Measurements from ENCODE around the gene HMGXB3.
"Not testable (repeated sequence)": the region's sequence is repeated elsewhere in the genome, so short reads cannot be mapped to it uniquely, and the experiment has no call there.

The HMGXB3 gene

DNA sequence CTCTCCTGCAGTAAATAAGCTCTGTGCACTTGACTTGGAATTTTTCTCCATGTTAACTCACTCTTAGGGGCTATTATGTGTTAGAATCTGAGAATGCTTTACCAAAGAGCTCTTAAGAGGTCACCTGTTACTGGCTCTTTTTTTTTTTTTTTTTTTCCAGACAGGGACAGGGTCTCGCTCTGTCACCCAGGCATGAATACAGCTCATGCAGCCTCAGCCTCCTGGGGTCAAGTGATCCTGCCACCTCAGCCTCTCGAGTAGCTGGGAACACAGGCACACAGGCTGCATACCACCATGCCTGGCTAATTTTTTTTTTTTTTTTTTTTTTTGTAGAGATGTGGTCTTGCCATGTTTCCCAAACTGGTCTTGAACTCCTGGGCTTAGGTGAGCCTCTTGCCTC is 22.1 kb downstream of the HMGXB3 start:
- no peak for DNase-seq

DNA sequence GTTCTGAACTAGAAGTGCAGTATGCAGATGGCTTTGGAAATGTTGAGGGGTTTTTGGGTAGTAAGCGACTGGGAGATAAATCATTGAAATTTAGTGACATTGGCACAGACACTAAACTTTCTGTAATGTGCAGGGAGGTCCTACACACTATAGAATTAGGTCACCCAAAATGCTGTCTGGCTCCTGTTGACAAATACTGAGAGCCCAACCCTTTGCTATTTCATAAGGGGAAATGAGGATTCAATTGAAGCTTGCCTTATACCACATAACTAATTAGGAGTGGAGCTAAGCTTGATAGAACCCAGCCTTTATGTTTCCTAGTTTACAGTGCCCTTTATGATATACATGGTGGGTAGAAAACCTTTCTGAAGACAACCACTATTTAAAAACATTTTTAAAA is 22.6 kb downstream of the HMGXB3 start:
- peak in 1 of 2 donors; percentile 22 for DNase-seq

DNA sequence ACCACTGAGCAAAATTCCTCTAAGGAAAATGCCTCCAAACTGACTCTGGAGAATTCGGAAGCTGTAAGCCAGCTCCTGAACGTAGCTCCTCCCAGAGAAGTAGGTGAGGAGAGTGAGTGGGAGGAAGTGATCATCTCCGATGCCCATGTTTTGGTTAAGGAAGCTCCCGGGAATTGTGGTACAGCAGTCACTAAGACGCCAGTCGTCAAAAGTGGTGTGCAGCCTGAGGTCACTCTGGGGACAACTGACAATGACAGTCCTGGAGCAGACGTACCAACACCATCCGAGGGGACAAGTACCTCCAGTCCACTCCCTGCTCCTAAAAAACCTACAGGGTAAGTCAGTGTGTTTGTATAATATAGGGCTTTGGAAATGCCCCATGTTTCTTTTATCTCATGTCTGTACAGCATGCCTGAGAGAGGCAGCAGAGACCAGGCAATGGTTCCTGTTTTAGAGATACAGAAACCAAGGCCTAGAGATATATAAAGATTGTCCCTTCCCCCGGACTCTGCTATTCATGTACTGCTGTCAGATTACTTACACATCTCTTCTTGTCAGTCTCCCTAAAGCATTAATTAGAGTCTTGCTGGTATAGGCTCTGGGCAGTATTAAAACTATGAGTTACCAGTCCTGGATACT is 23.9 kb downstream of the HMGXB3 start:
- DNase-seq = peak in 1 of 2 donors; percentile 7

DNA sequence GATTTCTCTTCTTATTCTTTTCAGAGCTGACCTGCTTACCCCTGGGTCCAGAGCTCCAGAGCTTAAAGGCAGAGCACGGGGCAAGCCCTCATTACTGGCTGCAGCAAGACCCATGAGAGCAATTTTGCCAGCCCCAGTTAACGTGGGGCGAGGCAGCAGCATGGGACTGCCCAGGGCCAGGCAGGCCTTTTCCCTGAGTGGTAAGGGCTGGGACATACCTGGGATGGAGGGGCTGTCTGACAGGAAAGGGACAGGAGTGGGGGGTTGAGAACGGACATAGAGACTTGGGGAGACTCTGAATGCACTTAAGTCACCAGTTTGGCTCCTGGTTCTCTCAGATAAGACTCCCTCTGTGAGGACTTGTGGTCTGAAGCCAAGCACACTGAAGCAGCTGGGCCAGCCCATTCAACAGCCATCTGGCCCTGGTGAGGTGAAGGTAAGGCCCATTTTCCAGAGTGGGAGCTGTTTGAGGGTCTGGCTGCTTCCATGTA is 26.2 kb downstream of the HMGXB3 start:
- DNase-seq = no peak

DNA sequence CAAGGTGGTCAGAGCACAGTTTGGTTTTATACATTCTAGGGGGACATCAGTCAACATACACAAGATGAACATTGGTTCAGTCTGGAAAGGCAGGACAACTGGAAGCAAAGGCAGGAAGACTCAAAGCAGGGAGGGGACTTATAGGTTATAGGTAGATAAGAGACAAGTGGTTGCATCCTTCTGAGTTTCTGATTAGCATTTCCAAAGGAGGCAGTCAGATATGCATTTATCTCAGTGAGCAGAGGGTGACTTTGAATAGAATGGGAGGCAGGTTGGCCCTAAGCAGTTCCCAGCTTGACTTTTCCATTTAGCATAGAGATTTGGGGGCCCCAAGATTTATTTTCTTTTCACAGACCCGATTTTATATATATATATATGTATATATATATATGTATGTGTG is 27.5 kb downstream of the HMGXB3 start:
- not testable (repeated sequence) for DNase-seq

DNA sequence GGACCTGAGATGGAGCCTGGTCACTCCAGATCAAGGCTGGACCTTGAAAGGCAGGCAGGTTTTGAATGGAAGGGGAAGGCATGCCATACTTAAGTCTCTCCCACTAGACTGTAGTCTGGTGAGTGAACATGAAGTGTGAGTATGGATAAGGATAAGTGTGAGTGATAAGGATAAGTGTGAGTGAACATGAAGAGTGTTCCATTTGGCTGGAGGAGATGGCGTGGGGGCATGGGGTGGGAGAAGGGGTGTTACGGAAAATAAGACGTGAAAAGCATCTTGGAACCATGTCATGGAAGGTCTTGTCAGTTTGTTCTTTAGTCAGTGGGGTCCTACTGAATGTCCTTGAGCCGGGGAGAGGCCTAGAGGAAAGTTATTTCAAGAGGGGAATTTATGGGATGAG is 32.8 kb downstream of the HMGXB3 start:
- DNase-seq = no peak

DNA sequence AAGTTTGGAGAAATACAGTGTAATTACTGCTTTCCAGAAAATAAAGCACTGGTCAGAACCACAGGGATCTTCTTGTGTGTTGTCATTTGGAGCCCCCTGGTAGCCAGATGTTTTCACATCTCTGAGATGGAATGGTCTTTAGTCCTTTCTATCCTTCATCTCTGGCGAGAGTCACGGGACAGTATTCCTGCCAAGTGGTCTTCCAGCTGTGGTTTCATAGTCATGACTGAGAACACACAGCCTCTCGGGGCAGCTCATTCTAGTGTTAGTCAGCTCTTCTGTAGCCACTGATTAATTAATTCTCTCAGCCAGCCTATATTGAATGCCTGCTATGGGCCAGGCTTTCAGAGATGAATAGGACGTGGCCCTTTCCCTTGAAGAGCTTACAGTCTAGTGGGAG is 34.1 kb downstream of the HMGXB3 start:
- no peak for DNase-seq

DNA sequence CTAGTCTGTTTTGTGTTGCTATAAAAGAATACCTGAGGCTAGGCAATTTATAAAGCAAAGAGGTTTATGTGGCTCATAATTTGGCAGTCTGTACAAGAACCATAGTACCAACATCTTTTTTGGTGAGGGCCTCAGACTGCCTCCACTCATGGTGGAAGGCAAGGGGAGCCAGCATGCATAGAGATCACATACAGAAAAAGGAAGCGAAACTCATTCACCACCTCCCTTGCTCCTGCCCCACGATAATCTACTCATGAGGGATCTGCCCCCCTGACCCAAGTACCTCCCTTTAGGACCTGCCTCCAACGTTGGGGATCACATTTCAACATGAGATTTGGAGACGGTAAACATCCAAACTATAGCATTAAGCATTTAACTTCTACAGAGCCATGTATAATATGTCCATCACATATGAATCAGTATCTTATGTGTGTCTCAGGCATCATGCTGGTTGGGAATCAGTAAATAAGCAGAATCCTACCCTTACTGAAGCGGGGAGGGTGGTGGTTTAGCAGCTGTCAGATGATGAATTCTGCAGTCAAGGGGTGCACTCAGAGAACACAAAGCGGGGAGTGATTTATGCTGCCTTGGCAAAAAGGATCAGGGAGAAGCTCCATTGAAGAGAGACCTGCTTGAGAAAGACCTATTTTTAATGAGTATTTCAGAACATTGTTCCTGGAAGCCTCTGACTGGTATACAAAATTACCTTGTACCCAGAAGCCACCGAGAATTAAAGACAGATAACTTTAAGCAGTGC is 34.8 kb downstream of the HMGXB3 start:
- peak in 1 of 2 donors; percentile 33 for DNase-seq

DNA sequence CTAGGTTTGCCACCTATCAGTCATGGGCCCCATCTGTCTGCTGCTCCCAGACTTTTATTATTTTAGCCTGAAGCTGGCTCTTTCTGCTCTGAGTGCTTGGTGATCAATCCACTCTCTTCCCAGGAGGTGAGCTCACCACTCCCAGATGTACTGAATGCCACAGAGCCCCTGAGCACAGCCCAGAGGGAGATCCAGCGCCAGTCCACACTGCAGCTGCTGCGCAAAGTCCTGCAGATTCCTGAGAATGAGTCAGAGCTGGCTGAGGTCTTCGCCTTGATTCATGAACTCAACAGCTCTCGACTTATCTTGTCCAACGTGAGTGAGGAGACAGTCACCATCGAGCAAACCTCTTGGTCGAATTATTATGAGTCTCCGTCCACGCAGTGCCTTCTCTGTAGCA is 36.0 kb downstream of the HMGXB3 start:
- DNase-seq = no peak

DNA sequence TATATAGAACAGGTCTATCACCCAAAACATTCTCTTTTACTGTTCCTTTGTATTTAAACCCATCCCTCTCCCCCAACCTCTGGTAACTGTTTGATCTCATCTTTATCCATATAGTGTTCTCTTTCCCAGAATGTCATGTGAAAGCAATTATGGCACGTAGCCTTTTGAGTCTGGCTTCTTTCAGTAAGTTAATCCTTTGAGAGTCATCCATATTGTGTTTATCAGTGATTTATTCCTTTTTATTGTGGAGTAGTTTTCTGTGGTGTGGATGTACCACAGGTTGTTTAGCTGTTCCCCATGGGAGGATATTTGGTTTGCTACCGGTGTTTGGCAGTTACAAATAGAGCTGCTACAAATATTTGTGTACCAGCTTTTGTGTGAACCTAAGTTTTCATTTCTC is 38.0 kb downstream of the HMGXB3 start:
- no peak for DNase-seq

DNA sequence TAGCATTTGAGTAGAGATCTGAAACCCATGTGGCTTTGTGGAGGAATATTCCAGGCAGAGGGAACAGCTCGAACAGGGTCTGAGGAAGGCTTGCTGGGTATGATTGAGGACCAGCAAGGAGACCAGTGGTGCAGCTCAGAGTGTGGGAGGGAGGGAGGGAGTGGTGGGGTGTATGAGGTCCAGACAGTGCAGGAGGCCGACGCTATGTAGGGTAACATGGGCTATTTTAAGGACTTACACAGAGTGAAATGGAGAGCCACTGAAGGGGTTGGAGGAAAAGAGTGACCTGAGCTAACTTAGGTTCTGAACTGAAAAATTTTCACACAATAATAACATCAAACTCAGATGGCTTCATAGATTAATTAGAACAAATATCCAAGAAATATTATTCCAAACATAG is 41.9 kb downstream of the HMGXB3 start:
- no peak for DNase-seq

DNA sequence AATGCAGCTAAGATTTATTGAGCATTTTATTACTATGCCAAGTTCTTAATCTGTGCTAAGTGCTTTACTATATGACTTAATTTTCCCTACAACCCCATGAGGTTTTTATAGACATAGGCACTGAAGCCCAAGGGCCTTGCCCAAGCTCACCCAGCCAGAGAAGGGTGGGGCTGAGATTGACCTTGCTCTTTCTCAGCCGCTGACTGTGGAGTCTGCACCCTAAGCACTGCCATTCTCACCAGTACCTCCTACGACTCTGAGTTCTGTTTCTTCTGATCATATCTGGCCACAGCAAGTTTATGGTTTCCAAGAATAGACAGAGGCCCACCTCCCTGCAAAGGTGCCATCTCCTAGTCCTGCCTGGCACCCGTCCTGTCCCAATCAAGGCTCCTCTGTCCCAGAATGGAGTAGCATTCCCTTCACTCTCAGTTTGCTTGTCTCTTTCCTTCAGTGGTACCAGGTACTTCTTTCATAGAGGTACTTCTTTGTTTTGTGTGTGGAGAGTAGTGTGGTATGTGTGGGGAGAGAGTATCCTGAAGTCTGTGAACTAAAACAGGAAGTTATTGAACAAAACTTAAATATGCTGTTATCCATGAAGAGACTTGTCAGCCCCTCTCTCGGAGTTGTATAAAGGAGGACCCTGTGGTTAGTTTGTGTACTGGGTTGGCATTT is 43.3 kb downstream of the HMGXB3 start:
- no peak for DNase-seq

DNA sequence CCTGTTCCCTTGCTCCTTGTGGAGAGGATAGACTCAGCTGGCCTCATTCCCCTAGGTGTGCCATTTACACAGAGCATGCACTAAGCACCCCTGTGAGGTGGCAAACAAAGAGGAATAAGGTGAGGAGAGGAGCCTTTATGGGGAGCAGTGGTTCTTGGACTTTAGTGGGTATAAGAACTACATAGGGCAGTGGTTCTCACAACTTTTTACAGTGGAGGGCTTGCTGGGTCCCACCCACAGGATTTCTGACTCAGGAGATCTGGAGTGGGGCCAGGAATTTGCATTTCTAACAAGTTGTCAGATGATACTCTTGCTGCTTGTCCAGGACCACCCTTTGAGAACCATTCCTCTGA is 43.8 kb downstream of the HMGXB3 start:
- no peak for DNase-seq

DNA sequence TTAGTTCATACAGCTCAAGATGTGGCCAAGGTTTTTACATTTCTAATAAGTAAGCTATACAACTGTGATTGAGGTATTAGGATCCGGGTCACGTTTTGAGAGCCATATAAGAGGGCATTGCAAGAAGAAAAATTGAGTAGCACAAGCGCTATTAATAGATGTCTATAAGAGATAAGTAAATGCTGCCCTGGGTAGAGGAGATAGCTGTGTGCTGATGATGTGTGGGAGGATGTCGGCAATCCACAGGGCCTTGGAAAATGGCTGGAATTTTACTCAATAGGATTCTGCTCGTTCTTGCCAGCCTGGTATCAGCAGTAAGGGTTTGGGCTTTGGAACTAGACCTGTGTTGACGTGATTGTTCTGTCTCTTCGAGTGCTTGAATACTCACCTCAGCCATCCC is 44.2 kb downstream of the HMGXB3 start:
- no peak for DNase-seq

DNA sequence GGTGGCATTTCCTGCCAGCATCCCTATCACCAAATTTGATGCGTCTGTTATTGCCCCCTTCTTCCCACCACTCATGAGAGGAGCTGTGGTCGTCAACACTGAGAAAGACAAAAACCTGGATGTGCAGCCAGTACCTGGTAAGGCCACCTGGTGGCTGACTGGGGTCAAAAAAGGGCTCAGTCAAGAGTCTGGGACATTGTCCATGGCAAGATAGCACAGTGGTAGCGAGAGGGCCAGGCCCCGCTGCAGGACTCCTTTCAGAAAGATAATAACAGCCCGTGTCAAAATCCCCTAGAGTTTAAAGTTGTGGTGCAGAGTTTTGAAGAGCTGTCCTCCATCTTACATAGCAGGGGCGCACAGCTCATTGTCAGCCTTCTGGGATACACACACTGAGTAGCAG is 45.0 kb downstream of the HMGXB3 start:
- no peak for DNase-seq

DNA sequence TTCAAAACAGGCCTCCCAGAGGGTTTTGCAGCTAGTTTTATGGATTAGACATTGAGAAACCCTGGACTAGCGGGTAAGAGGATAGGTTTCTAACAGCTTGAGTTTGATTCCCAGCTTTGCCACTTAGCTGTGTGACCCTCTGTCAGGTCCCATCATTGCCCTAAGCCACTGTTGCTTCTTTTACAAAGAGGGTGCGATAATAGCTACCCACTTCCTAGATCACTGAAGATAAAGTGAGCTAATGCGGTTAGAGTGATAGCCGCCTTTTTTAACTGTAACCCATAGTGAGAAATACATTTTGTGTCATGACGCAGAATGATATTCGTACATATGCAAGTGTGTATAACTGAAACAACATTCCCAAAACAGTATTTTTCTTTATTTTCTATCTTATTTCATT is 45.5 kb downstream of the HMGXB3 start:
- DNase-seq = no peak

DNA sequence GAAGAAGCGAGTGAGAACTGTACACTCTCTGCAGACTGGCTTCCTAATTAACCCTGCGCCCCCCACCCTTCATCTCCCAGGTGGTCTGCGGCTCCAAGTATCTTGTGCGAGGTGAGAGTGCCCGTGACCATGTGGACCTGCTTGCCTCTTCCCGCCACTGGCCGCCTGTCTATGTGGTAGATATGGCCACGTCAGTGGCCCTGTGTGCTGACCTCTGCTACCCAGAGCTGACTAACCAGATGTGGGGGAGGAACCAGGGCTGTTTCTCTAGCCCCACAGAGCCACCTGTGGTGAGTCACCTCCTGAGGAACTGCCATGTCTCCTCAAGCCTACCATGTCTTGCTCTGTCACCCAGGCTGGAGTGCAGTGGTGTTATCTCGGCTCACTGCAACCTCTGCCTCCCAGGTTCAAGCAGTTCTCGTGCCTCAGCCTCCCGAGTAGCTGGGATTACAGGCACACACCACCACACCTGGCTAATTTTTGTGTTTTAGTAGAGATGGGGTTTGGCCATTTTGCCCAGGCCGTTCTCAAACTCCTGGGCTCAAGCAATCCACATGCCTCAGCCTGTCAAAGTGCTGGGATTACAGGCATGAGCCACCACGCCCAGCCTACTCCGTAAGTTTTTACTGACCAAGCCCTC is 49.8 kb downstream of the HMGXB3 start:
- DNase-seq = peak; percentile 30 to 72

DNA sequence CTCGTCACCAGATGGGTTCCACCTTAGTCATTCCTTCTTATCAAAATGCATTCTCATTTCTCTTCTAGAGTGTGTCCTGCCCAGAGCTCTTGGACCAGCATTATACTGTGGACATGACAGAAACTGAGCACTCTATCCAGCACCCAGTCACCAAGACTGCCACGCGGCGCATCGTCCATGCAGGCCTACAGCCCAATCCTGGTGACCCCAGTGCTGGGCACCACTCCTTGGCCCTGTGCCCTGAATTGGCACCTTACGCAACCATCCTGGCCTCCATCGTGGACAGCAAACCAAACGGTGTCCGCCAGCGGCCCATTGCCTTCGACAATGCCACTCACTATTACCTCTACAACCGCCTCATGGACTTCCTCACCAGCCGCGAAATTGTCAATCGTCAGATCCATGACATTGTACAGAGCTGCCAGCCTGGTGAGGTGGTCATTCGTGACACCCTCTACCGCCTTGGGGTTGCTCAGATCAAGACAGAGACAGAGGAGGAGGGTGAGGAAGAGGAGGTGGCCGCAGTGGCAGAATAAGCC is 51.2 kb downstream of the HMGXB3 start:
- no peak for DNase-seq

DNA sequence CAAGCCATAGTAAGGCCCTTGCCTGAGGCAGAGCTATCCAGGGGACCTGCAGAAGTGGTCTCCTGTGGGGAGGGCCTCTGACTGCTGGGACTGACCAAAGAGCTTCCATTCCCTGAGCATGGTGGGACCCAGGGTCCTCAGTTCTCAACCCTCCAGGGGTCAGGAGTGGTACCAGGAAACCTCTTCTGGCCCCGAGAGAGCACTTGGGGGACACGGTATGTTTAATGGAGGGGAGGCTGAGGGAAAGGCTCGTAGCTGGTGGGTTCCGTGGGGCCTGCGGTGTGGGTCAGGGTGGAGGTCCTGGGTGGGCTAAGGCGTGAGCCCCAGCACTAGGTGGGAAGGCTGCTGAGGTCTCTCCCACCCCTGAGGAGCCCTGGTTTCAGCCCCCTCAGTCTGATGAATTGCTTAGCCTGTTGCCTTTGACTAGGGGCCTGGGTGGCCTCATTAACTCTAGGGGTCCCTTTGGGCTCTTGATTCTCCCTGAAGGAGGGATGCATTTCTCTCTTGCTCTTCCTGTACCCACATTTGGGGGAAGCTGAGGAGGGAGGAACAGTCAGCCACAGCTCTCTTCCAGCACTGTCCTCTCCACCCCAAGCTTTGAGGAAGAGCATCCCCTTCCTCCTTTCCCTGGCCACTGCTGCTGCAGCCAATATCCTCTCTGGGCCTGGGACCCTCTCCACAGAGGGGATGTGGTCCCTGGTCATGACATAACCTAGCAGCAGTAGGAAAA is 51.9 kb downstream of the HMGXB3 start:
- DNase-seq = peak; percentile 22 to 56

DNA sequence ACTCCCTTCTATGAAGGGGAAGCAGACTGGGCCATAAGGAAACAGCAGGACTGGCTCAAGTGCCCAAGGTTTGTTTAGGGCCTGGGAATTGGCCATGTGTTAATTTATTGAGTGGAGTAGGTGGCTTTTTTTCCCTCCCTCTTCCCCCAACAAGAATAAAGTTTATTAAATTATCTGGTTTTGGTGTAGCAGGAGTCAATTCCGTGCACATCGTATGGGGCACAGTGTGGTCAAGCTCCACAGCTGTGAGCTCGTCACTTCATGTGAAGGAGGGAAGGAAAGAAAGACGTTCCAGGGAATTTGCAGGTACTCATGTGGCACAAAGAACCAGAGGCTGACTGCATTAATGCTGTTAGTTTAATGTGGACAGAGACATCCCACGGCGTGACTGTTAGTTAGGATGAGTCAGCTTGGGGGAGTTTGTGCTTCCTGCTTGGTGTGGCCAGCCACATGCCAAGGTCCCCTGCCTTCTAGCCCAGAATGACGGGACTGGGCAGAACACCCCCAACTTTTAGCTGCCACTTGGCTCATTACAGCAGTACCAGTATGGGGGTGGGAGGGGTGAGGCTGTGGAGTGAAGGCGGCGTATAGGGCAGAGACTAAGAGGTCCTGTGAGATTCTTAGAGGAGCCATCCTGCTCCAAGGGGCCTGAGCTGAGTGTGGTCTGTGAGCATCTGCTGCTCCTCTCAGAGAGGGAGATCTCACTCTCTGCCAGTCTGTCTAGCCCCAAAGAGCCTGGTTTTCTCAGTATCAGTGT is 52.6 kb downstream of the HMGXB3 start:
- peak; percentile 87 to 96 for DNase-seq

DNA sequence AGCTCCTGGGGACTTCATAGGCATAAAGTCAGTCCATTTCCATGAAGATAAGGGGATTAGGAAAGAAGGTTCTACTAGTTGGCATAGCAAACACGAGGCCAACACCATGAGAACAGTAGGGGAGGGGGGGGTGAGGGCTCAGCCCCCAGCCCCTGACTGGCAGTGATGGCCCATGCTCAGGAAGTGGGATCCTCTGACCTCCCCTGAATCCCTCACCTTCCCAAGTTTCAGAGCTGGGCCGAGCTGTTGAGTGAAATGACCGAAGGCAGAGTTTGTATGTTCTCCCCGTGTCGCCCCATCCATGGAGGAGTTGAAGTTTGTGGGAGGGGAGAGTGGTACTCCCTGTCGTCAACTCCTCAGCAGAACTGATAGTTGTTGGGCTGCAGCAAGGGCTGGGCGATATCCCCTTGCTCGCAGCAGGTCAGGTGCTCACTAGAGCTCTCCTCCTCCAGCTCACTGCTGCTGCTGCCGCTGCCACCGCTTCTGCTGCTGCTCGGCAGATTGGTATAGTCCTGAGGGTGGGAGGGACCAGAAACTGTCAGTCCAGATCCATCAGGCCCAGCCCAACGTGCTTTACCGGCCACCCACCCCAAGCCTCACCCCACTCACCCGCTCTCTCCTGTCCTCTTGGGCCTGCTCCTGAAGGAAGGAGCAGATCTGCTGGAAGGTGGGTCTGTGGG is 53.3 kb downstream of the HMGXB3 start:
- DNase-seq = no peak

All from inflammatory macrophage (primary cell).